Measurements from ENCODE around the gene CORO2B.
"Not testable (repeated sequence)": the region's sequence is repeated elsewhere in the genome, so short reads cannot be mapped to it uniquely, and the experiment has no call there.

DNA sequence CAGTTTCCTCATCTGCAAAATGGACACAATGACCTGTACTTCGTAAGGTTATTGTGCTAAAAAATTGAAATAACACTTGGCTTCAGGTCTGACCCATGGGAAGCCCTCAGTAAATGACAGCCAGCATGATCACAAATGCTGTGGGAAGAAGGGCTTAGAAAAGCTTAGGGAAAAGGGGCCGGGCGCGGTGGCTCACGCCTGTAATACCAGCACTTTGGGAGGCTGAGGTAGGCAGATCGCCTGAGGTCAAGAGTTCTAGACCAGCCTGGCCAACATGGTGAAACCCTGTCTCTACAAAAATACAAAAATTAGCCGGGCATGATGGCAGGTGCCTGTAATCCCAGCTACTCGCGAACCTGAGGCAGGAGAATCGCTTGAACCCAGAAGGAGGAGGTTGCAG is 102.0 kb downstream of the CORO2B start:
- TF ChIP-seq EZH2 (optimal IDR thresholded peaks at IDR 0.05; ENCODE audit: low read depth, low read length); EZH2phosphoT487 (IDR thresholded peaks at IDR 0.05; ENCODE audit: low read length): not testable (repeated sequence)
- TF ChIP-seq, protein P1, sequence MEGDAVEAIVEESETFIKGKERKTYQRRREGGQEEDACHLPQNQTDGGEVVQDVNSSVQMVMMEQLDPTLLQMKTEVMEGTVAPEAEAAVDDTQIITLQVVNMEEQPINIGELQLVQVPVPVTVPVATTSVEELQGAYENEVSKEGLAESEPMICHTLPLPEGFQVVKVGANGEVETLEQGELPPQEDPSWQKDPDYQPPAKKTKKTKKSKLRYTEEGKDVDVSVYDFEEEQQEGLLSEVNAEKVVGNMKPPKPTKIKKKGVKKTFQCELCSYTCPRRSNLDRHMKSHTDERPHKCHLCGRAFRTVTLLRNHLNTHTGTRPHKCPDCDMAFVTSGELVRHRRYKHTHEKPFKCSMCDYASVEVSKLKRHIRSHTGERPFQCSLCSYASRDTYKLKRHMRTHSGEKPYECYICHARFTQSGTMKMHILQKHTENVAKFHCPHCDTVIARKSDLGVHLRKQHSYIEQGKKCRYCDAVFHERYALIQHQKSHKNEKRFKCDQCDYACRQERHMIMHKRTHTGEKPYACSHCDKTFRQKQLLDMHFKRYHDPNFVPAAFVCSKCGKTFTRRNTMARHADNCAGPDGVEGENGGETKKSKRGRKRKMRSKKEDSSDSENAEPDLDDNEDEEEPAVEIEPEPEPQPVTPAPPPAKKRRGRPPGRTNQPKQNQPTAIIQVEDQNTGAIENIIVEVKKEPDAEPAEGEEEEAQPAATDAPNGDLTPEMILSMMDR (IDR thresholded peaks at IDR 0.05; ENCODE audit: low read length) = not testable (repeated sequence)
